Mesendoderm (in vitro differentiated cells): ENCODE data around the gene STAMBP.

Experiments used
- DNase-seq: peaks from one replicate; pipeline ENCODE4 v3.0.0; 2013
- H2AK5ac ChIP-seq: 2 replicates; pipeline ENCODE4 v1.6.1; 2013; ENCODE audit warnings: low read length, inconsistent platforms
- H2BK120ac ChIP-seq: 2 replicates; pipeline ENCODE4 v1.6.1; 2013; ENCODE audit warnings: low read depth, mild to moderate bottlenecking, low read length, moderate library complexity, mixed read lengths
- H2BK15ac ChIP-seq: replicated peaks from 2 replicates; pipeline ENCODE4 v1.6.1; 2013; ENCODE audit warnings: low read depth, mild to moderate bottlenecking, moderate library complexity
- H2BK5ac ChIP-seq: 2 replicates; pipeline ENCODE4 v1.6.1; 2013; ENCODE audit warnings: low read length, inconsistent platforms
- H3K18ac ChIP-seq: 2 replicates; pipeline ENCODE4 v1.6.1; 2013; ENCODE audit warnings: mild to moderate bottlenecking, low read length, mixed read lengths
- H3K23ac ChIP-seq: one replicate; pipeline ENCODE4 v1.6.1; 2013; ENCODE audit warnings: low read length
- H3K27ac ChIP-seq: 2 replicates; pipeline ENCODE4 v1.5.1; 2013; ENCODE audit warnings: low read depth, mild to moderate bottlenecking, inconsistent platforms, low read length, moderate library complexity
- H3K27me3 ChIP-seq: 2 replicates; pipeline ENCODE4 v1.6.1; 2013; ENCODE audit warnings: low read length, control low read depth, mild to moderate bottlenecking, inconsistent platforms; ENCODE audit not compliant: insufficient read depth, poor library complexity
- H3K36me3 ChIP-seq: 2 replicates; pipeline ENCODE4 v1.6.1; 2013; ENCODE audit warnings: low read length, inconsistent platforms; ENCODE audit not compliant: control insufficient read depth, insufficient read depth
- H3K4ac ChIP-seq: one replicate; pipeline ENCODE4 v1.6.1; 2013; ENCODE audit warnings: low read depth, mild to moderate bottlenecking, low read length, moderate library complexity
- H3K4me1 ChIP-seq: 2 replicates; pipeline ENCODE4 v1.6.1; 2013; ENCODE audit warnings: low read depth, low read length, inconsistent platforms; ENCODE audit not compliant: control insufficient read depth
- H3K4me2 ChIP-seq: 2 replicates; pipeline ENCODE4 v1.6.1; 2013; ENCODE audit warnings: low read length
- H3K4me3 ChIP-seq: 2 replicates; pipeline ENCODE4 v1.5.1; 2013; ENCODE audit warnings: mild to moderate bottlenecking, low read length
- H3K56ac ChIP-seq: one replicate; pipeline ENCODE4 v1.6.1; 2013; ENCODE audit warnings: low read length
- H3K79me1 ChIP-seq: 2 replicates; pipeline ENCODE4 v1.6.1; 2013; ENCODE audit warnings: low read length, inconsistent platforms
- H3K79me2 ChIP-seq: 2 replicates; pipeline ENCODE4 v1.6.1; 2013; ENCODE audit warnings: mild to moderate bottlenecking, low read length; ENCODE audit not compliant: control insufficient read depth, insufficient read depth
- H3K9ac ChIP-seq: 2 replicates; pipeline ENCODE4 v1.6.1; 2013; ENCODE audit warnings: low read length, inconsistent platforms
- H4K5ac ChIP-seq: one replicate; pipeline ENCODE4 v1.6.1; 2013; ENCODE audit warnings: low read length
- H4K8ac ChIP-seq: one replicate; pipeline ENCODE4 v1.6.1; 2013; ENCODE audit warnings: low read depth, mild to moderate bottlenecking, control low read depth, low read length, moderate library complexity
- WGBS: extraction: QIAGEN DNeasy Blood & Tissue Kit; methylation state at CpG from one replicate; pipeline ENCODE4 v1.1.7; 2013; ENCODE audit warnings: low lambda C conversion rate, missing lambda C conversion rate; ENCODE audit not compliant: insufficient coverage; ENCODE audit errors: extremely low coverage; 5-methylcytosine and 5-hydroxymethylcytosine counted together

STAMBP gene

DNA sequence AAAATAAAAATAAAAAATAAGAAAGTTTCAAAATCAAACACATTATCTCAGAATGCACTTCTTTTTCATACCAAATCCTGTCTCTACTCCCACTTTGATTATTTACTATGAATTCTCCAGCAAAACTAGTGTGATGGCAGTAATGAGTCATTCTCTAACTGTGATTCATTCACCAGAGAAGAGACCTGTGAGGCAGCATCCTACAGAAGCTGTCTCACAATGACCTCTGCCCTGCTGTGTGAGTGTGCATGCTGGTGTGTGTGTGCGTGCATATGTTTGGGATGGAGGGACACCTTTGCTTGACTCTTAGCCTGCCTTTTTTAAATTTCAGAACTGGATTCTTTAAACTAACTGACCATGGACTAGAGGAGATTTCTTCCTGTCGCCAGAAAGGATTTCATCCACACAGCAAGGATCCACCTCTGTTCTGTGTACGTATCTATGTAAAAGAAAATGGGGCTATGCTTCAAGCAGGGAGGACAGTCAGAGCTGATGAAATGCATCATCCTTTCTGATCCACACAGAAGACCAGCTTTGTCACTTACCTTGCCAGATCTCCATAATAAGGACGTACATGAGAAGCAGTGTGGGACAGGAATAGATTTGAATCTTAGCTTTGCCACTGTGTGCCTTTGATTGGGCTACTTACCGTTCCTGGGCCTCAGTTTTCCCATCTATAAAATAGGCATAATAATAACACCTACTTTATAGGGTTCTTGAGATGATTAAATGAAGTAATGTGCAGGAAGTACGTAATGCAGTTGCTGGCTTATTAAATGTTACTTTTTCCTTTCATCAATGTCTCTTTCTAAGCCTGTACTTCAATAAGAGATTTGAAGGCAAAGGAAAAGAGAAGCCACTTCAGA lies 31.2 kb downstream of the STAMBP start:
- no peak overlapping the region for H4K8ac ChIP-seq
- no peak overlapping the region for H3K56ac ChIP-seq
- no peak overlapping the region for H2BK120ac ChIP-seq
- peaks cover 3% of the 10 kb centered on the region for H3K36me3 ChIP-seq
- no peak overlapping the region for H3K4me3 ChIP-seq
- H3K4me1 ChIP-seq: no peaks in the 10 kb centered on the region
- H3K23ac ChIP-seq: no peak overlapping the region
- no peak overlapping the region for H3K9ac ChIP-seq
- no CpG with 5 or more reads among the region's 6 CpGs for WGBS
- no peak overlapping the region for H3K18ac ChIP-seq
- H3K27me3 ChIP-seq: no peaks in the 10 kb centered on the region
- no peak overlapping the region for H4K5ac ChIP-seq
- H2BK15ac ChIP-seq: no peak overlapping the region
- no peak overlapping the region for H3K4me2 ChIP-seq
- no peak overlapping the region for H2BK5ac ChIP-seq
- H3K4ac ChIP-seq: no peak overlapping the region
- H3K79me2 ChIP-seq: no peaks in the 10 kb centered on the region
- H3K27ac ChIP-seq: no peak overlapping the region
- H3K79me1 ChIP-seq: no peaks in the 10 kb centered on the region
- no peak overlapping the region for H2AK5ac ChIP-seq
- peak; percentile 21 for DNase-seq

DNA sequence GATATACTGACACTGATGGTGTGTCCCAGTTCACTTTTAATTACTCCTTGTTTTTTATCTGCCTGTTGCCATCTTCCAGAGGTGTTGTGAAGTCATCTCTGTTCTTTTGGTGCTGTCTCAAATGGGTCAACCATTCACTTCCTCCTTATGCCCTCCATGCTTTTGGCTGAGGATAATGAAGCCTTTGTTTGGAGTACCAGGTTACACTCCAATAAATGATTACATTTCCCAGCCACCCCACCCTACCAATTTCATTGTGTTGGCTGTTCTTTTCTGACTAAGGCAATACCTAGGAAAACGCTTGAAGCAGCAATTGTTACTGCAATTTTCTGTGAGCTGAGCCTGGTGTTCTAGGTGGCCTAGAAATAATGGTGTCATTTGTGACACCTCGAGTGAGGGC lies 34.2 kb downstream of the STAMBP start:
- Histone ChIP-seq H3K4me2 (no peak overlapping the region), H3K23ac (no peak overlapping the region), H3K56ac (no peak overlapping the region), H4K5ac (no peak overlapping the region), H3K4ac (no peak overlapping the region), H2BK120ac (no peak overlapping the region), H2AK5ac (no peak overlapping the region), H4K8ac (no peak overlapping the region), H3K79me1 (no peaks in the 10 kb centered on the region), H3K4me1 (no peaks in the 10 kb centered on the region), H2BK15ac (no peak overlapping the region), H3K79me2 (no peaks in the 10 kb centered on the region), H3K36me3 (peaks cover 5% of the 10 kb centered on the region), H3K27me3 (no peaks in the 10 kb centered on the region), H3K4me3 (no peak overlapping the region), H3K18ac (no peak overlapping the region), H2BK5ac (no peak overlapping the region), H3K9ac (no peak overlapping the region), H3K27ac (no peak overlapping the region)
- WGBS: no CpG with 5 or more reads among the region's 2 CpGs
- DNase-seq: no peak

DNA sequence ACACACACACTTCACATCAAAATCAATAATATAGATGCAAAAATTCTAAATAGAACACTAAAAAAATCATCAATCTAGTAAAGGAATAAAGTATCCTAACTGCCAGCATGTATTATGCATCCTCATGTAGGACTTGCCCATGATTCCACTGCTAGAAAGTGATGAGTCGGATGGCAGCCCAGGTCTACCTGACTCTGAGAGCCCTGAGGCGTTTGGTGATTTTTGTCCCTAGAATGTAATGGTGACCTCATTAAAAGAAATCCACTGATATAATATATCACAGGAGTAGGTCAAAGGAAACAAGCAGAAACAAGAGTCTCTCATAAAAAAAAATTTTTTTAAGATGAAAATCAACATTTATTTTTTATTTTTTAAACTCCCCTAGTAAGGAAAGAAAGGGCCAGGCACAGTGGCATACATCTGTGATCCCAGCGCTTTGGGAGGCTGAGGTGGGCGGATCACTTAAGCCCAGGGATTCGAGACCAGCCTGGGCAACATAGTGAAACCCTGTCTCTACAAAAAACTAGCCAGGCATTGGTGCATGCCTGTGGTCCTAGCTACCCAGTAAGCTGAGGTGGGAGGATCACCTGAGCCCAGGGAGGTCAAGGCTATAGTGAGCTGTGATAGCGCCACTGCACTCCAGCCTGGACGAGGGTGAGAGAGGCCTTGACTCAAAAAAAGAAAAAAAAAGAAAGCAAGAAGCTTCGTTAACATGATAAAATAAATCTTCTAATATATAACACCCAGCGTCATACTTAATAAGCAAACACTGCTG lies 39.6 kb downstream of the STAMBP start:
- H3K27ac ChIP-seq: no peak overlapping the region
- H3K79me2 ChIP-seq: no peaks in the 10 kb centered on the region
- H3K23ac ChIP-seq: no peak overlapping the region
- no peak overlapping the region for H3K56ac ChIP-seq
- H3K79me1 ChIP-seq: no peaks in the 10 kb centered on the region
- H4K5ac ChIP-seq: no peak overlapping the region
- no peak overlapping the region for H2AK5ac ChIP-seq
- DNase-seq: no peak
- H3K4me1 ChIP-seq: no peaks in the 10 kb centered on the region
- no peak overlapping the region for H2BK15ac ChIP-seq
- WGBS: no CpG with 5 or more reads among the region's 9 CpGs
- no peak overlapping the region for H3K4me3 ChIP-seq
- no peak overlapping the region for H3K4ac ChIP-seq
- H2BK120ac ChIP-seq: no peak overlapping the region
- H3K4me2 ChIP-seq: no peak overlapping the region
- no peak overlapping the region for H3K9ac ChIP-seq
- H3K18ac ChIP-seq: no peak overlapping the region
- H3K27me3 ChIP-seq: no peaks in the 10 kb centered on the region
- no peak overlapping the region for H2BK5ac ChIP-seq
- peaks cover 3% of the 10 kb centered on the region for H3K36me3 ChIP-seq
- H4K8ac ChIP-seq: no peak overlapping the region

DNA sequence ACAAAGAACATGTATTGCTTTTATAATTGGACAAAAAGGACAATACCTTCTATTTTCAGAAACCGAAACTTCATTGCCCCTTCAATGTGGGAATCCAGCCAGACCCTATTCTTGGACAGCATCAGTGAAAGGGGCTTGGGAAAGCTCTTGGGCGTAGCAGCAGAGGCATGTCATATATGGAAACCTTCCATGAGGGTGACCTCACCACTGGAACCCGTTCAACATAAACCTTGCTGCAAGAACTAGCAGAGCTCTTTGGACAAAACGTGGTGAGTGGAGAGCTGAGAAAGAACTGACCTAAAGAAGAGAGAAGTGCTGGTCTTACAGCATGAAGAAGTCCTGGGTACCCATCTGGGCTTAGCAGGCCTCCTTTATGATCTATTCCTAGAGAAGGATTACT lies 41.3 kb downstream of the STAMBP start:
- no peak overlapping the region for H2AK5ac ChIP-seq
- no peak for DNase-seq
- no peak overlapping the region for H2BK120ac ChIP-seq
- peaks cover 3% of the 10 kb centered on the region for H3K36me3 ChIP-seq
- H4K5ac ChIP-seq: no peak overlapping the region
- H3K79me2 ChIP-seq: no peaks in the 10 kb centered on the region
- no peaks in the 10 kb centered on the region for H3K27me3 ChIP-seq
- no peaks in the 10 kb centered on the region for H3K79me1 ChIP-seq
- H4K8ac ChIP-seq: no peak overlapping the region
- no peak overlapping the region for H2BK15ac ChIP-seq
- no peak overlapping the region for H3K4ac ChIP-seq
- H3K9ac ChIP-seq: no peak overlapping the region
- H3K56ac ChIP-seq: no peak overlapping the region
- no peak overlapping the region for H2BK5ac ChIP-seq
- H3K18ac ChIP-seq: no peak overlapping the region
- no peak overlapping the region for H3K23ac ChIP-seq
- no peak overlapping the region for H3K4me2 ChIP-seq
- no CpG with 5 or more reads among the region's 4 CpGs for WGBS
- no peaks in the 10 kb centered on the region for H3K4me1 ChIP-seq
- no peak overlapping the region for H3K4me3 ChIP-seq
- no peak overlapping the region for H3K27ac ChIP-seq

- H3K79me2 ChIP-seq: no peaks in the 10 kb centered on the region
- H3K4me1 ChIP-seq: no peaks in the 10 kb centered on the region
- H3K9ac ChIP-seq: no peak overlapping the region
- no peaks in the 10 kb centered on the region for H3K79me1 ChIP-seq
- H3K4ac ChIP-seq: no peak overlapping the region
- H3K27me3 ChIP-seq: no peaks in the 10 kb centered on the region
- H2BK120ac ChIP-seq: no peak overlapping the region
- no peak for DNase-seq
- no peak overlapping the region for H3K18ac ChIP-seq
- no peak overlapping the region for H4K8ac ChIP-seq
- no peak overlapping the region for H3K23ac ChIP-seq
- H2AK5ac ChIP-seq: no peak overlapping the region
- WGBS: no CpG with 5 or more reads among the region's 9 CpGs
- H2BK5ac ChIP-seq: no peak overlapping the region
- H4K5ac ChIP-seq: no peak overlapping the region
- H3K4me2 ChIP-seq: no peak overlapping the region
- no peak overlapping the region for H3K56ac ChIP-seq
- H3K4me3 ChIP-seq: no peak overlapping the region
- H3K27ac ChIP-seq: no peak overlapping the region
- H2BK15ac ChIP-seq: no peak overlapping the region
- no peaks in the 10 kb centered on the region for H3K36me3 ChIP-seq
Observed at GRCh38 chr2:73877071-73877802, 48.5 kb downstream of the STAMBP start.
